NCI-H526 treated with DMSO at 0.1 percent for 48 hours (cell line): ENCODE results near the gene AMMECR1.
"Not testable (repeated sequence)": the region's sequence is repeated elsewhere in the genome, so short reads cannot be mapped to it uniquely, and the experiment has no call there.

Experiments used
- DNase-seq: peaks from one replicate; lab custom pipeline; 2025; lab: John Stamatoyannopoulos, UW

Gene AMMECR1

GRCh38 chrX:110257889-110258288, 60.0 kb downstream of the AMMECR1 start:
- DNase-seq = no peak

DNA sequence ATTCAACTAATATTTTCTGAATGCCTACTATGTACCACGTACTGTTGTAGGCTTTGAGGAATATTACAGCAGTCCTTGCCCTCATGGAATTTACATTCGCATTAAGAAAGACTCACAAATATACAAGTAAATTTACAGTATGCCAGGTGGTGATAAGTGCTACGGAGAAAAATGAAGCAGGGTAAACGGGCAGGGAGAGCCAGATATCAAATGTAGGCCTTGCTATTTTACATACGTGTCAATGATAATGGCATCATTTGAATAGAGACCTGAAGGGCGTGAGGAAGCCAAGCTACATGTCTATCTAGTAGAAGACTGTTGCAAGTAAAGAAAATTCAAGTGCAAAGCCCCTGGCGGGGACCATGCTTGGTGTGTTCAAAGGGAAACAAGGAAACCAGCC, 65.2 kb downstream of the AMMECR1 start:
- DNase-seq = peak; percentile 80

GRCh38 chrX:110251961-110252360, 65.9 kb downstream of the AMMECR1 start:
- DNase-seq = no peak

GRCh38 chrX:110251526-110251925, 66.4 kb downstream of the AMMECR1 start:
- no peak for DNase-seq

GRCh38 chrX:110250847-110251246, 67.0 kb downstream of the AMMECR1 start:
- no peak for DNase-seq

- DNase-seq = no peak
Measured at GRCh38 chrX:110248578-110248977, 69.3 kb downstream of the AMMECR1 start.

DNA sequence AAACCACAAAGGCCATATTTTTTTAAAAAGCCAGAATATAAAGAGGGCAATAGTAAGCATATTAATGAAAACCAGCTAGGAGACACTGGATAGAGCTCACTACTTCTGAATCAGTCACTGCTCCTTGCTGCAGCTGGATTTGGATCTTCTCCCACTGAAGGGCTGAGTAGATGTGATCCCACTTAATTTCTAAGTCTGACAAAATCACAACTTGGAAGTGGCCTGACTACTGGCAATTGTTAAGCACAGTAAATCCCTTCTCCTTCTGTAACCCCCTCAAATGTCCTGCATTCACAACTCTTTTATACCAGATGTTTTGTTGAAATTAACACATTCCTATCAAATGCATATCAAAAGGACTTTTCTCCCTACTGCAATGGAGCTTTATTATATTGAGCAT, 72.9 kb downstream of the AMMECR1 start:
- DNase-seq = no peak

DNA sequence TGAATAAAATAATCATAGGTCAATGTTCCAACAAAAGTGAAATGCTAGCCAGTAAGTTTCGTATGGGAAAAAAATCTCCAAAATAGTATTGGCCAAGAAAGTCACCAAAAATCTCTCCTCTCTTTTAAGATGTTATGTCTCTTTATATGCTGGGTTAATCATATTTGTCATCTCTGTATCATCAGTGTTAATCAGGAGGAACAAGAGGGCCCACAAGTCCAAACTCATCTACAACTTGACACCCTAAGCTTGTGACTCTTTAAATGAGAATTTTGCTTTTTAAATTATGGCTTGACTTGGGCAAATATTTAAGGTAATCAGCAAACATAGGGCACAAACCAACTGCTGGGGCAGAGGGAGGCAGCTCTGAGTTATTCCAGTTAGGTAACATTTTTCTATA, 75.5 kb downstream of the AMMECR1 start:
- DNase-seq = no peak

DNA sequence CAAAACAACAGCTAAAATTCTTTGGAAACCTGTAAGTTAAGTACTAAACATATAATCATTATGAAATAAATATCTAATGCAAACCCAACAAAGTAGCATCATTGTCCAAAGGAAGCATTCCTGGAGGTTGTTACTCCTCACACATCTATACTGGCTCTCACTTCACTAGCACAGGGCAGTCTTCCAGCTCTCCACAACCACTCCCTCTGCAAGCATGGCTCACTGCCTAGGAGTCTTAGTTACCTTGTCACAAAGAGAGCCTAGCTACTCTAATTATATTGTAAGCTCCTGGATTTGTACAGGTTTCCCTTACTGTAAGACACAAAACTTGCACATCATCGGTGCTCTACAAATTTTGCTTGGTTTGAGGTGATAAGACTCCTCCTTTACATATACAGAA, 76.1 kb downstream of the AMMECR1 start:
- no peak for DNase-seq

DNA sequence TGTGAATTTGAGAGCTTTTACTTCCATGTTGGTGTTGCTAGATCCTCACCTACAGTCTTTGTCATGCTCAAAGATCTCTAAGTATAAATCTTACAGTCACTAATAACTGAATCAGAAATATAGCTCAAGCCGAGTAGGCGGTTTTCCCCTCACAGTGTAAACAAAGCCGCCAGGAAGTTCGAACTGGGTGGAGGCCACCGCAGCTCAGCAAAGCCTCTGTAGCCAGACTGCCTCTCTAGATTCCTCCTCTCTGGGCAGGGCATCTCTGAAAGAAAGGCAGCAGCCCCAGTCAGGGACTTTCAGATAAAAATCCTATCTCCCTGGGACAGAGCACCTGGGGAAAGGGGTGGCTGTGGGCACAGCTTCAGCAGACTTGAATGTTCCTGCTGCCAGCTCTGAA, 79.6 kb downstream of the AMMECR1 start:
- DNase-seq = not testable (repeated sequence)

GRCh38 chrX:110231485-110231884, 86.4 kb downstream of the AMMECR1 start:
- not testable (repeated sequence) for DNase-seq

DNA sequence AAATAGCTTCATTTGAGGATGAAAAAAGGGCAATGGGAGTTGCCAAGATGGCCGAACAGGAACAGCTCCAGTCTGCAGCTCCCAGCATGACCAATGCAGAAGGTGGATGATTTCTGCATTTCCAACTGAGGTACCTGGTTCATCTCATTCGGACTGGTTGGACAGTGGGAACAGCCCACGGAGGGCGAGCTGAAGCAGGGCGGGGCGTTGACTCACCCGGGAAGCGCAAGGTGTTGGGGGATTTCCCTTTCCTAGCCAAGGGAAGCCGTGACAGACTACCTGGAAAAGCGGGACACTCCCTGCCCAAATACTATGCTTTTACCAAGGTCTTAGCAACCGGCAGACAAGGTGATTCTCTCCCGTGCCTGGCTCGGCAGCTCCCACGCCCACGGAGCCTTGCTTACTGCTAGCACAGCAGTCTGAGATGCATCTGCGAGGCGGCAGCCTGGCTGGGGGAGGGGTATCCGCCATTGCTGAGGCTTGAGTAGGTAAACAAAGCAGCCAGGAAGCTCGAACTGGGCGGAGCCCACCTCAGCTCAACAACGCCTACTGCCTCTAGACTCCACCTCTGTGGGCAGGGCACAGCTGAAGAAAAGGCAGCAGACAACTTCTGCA, 88.3 kb downstream of the AMMECR1 start:
- DNase-seq = not testable (repeated sequence)

GRCh38 chrX:110228453-110228852, 89.4 kb downstream of the AMMECR1 start:
- no peak for DNase-seq

DNA sequence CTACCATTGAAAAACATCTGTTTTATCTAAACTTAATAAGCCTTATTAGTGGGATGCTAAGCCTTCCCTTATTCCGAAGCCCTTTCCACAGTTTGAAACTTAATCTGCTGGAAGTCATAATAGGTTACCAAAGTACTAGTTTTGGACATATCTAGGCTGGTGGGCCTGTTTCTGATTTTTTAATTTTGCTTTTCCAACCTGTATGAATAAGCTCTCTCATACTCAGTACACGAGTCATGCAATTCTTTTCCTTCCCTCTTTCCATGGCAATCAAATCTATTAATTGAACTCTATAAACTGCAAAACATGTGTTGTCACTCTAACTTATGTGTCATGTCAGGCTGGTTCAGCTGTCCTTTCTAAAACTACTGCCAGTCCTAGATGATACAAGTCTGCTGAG, 91.0 kb downstream of the AMMECR1 start:
- DNase-seq = no peak

GRCh38 chrX:110224926-110225617, 92.8 kb downstream of the AMMECR1 start:
- no peak for DNase-seq

- DNase-seq = no peak
Measured at GRCh38 chrX:110222497-110223257, 95.2 kb downstream of the AMMECR1 start.

GRCh38 chrX:110219920-110220319, 98.0 kb downstream of the AMMECR1 start:
- no peak for DNase-seq

- no peak for DNase-seq
Measured at GRCh38 chrX:110218591-110218990, 99.3 kb downstream of the AMMECR1 start.

DNA sequence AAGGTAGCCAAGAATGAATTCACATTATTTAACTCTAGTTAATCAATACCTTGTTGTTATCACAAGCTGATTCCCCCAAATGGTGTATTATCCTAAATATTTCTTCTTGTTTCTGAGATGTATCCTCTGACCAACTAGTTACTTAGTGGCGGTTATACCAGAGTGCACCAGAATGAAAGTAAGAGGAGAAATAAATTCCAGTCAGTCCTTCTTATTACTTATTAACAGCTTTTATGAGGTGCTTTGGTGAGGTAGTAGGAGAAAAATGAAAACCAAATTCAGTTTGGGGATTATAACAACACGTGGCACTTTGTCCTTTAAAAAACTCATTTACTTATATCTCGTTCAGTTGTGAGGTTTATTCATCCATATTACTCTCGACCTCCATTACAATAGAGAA, 101.9 kb downstream of the AMMECR1 start:
- no peak for DNase-seq

DNA sequence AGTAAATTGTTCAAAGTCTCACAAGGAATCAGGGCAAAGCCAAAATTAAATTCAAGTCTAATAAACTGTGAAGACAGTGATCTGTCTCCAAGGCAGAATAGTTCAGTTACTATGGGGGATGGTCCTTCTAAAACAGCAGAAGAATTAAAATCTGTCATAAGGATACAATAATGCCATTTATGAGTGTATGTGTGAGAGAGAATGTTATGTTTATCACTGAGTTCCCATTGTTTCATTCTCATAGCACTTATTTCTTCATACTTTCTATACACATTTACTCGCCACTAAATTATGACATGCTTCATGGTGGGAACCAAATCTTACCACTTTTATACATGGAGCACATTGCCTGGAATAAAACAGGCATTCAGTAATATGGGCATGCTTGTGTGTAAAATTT, 102.5 kb downstream of the AMMECR1 start:
- no peak for DNase-seq

GRCh38 chrX:110214684-110215083, 103.2 kb downstream of the AMMECR1 start:
- DNase-seq = no peak

DNA sequence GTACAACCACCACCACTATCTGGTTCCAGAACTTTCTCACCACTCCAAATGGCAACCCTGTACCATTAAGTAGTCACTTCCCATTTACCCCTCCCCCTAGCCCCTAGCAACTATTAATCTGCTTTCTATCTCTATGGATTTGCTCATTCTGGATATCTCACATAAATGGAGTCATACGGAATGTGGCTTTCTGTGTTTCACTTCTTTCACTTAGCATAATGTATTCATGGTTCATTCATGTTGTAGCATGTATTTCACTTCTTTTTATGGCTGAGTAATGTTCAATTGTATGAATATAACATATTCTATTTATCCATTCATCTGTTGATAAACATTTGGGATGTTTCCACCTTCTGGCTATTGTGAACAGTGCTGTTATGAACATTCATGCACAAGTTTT, 104.7 kb downstream of the AMMECR1 start:
- DNase-seq = no peak

GRCh38 chrX:110212299-110212698, 105.6 kb downstream of the AMMECR1 start:
- no peak for DNase-seq
